Right hindlimb (tissue), 1 donor: ENCODE measurements around the gene RPL28.
A peak's percentile ranks its signal among the peaks of the same experiment; 100 is the strongest.

Source experiments
- DNase-seq: peaks from one replicate; pipeline ENCODE4 v3.0.0-alpha.2; 2018

The RPL28 gene

GRCh38 chr19:55373993-55374757, 11.6 kb upstream of the RPL28 start:
- no peak for DNase-seq

- DNase-seq = no peak
These were observed 9.3 kb upstream of the RPL28 start, which contains the start of gene TMEM190 for GRCh38 chr19:55376241-55376933. TMEM190 (plus strand) TSS chr19:55376826; CDS start chr19:55376854, 28 bp downstream.

GRCh38 chr19:55377356-55378131, 8.2 kb upstream of the RPL28 start:
- peak; percentile 53 for DNase-seq

GRCh38 chr19:55379174-55379573, 6.6 kb upstream of the RPL28 start:
- peak; percentile 86 for DNase-seq

GRCh38 chr19:55382013-55382412, 3.7 kb upstream of the RPL28 start:
- DNase-seq = no peak

- DNase-seq = no peak
These were observed 3.1 kb upstream of the RPL28 start for GRCh38 chr19:55382522-55383054.

GRCh38 chr19:55383279-55384130, 2.2 kb upstream of the RPL28 start:
- DNase-seq = peak; percentile 69

GRCh38 chr19:55384131-55384919, 1.4 kb upstream of the RPL28 start, which contains the start of gene TMEM238:
TMEM238 (minus strand) TSS chr19:55384292; CDS start chr19:55384259, 33 bp downstream.
- no peak for DNase-seq

- DNase-seq = peak; percentile 98
These were observed 610 bp upstream of the RPL28 start for GRCh38 chr19:55384920-55385723.

- DNase-seq = no peak
These were observed 800 bp downstream of the RPL28 start for GRCh38 chr19:55386493-55386971.

- DNase-seq = no peak
These were observed 2.2 kb downstream of the RPL28 start for GRCh38 chr19:55387736-55388497.

GRCh38 chr19:55389386-55390317, 3.9 kb downstream of the RPL28 start:
- DNase-seq = peak; percentile 15

- DNase-seq = peak; percentile 18
These were observed 4.7 kb downstream of the RPL28 start for GRCh38 chr19:55390461-55390880.

GRCh38 chr19:55391191-55391670, 5.5 kb downstream of the RPL28 start:
- DNase-seq = peak; percentile 22

GRCh38 chr19:55391702-55392615, 6.2 kb downstream of the RPL28 start:
- peak; percentile 6 for DNase-seq
